ENCODE data around the gene NFATC2. TPM values are rescaled to one million over a fixed set of nuclear protein-coding genes. Genes with fewer than 3 reads are reported as not detected.

NFATC2 gene
- total and polyA plus RNA-seq, 12 donors = 0.61 to 7.7 (median 4.0) TPM

- Histone ChIP-seq H3K36me3 (replicated peaks in 1 of 2) (no peaks in the 10 kb centered on the region), H3K4me1 (replicated peaks in 1 of 2) (no peaks in the 10 kb centered on the region), H3K27ac (no peak overlapping the region), H3K4me3 (no peak overlapping the region), H3K9me3 (replicated peaks in 1 of 3) (no peaks in the 10 kb centered on the region), H3K27me3 (no peaks in the 10 kb centered on the region)
- TF ChIP-seq CTCF (IDR thresholded peaks at IDR 0.05) (no peak), POLR2A (IDR thresholded peaks at IDR 0.05) (no peak)
- intact Hi-C loops (cut with DNase I) = no loop called here
- DNase-seq = no peak
- 96 to 99% (median 96%) methylated on average over 4 of the region's 4 CpGs for WGBS, 4 donors
These were observed 57.7 kb downstream of the NFATC2 start for GRCh38 chr20:51484831-51485230.

- Histone ChIP-seq H3K27me3 (no peaks in the 10 kb centered on the region), H3K27ac (no peak overlapping the region), H3K9me3 (replicated peaks in 1 of 3) (no peaks in the 10 kb centered on the region), H3K4me1 (replicated peaks in 1 of 2) (no peaks in the 10 kb centered on the region), H3K4me3 (no peak overlapping the region), H3K36me3 (replicated peaks in 1 of 2) (no peaks in the 10 kb centered on the region)
- TF ChIP-seq CTCF (IDR thresholded peaks at IDR 0.05) (no peak), POLR2A (IDR thresholded peaks at IDR 0.05) (no peak)
- intact Hi-C loops (cut with DNase I) = no loop called here
- 87 to 92% (median 90%) methylated on average over 16 of the region's 16 CpGs for WGBS, 4 donors
- no peak for DNase-seq
These were observed 58.2 kb downstream of the NFATC2 start for GRCh38 chr20:51484141-51484815.

- H3K27ac ChIP-seq = no peak overlapping the region
- H3K9me3 ChIP-seq (replicated peaks in 1 of 3) = no peaks in the 10 kb centered on the region
- intact Hi-C loops (cut with DNase I) = no loop called here
- TF ChIP-seq POLR2A (IDR thresholded peaks at IDR 0.05) = no peak
- no peak for TF ChIP-seq CTCF (IDR thresholded peaks at IDR 0.05)
- 87 to 93% (median 91%) methylated on average over 15 of the region's 15 CpGs for WGBS, 4 donors
- H3K4me1 ChIP-seq (replicated peaks in 1 of 2) = no peaks in the 10 kb centered on the region
- no peak for DNase-seq
- no peak overlapping the region for H3K4me3 ChIP-seq
- no peaks in the 10 kb centered on the region for H3K27me3 ChIP-seq
- no peaks in the 10 kb centered on the region for H3K36me3 ChIP-seq (replicated peaks in 1 of 2)
These were observed 59.6 kb downstream of the NFATC2 start for GRCh38 chr20:51482836-51483473.

DNA sequence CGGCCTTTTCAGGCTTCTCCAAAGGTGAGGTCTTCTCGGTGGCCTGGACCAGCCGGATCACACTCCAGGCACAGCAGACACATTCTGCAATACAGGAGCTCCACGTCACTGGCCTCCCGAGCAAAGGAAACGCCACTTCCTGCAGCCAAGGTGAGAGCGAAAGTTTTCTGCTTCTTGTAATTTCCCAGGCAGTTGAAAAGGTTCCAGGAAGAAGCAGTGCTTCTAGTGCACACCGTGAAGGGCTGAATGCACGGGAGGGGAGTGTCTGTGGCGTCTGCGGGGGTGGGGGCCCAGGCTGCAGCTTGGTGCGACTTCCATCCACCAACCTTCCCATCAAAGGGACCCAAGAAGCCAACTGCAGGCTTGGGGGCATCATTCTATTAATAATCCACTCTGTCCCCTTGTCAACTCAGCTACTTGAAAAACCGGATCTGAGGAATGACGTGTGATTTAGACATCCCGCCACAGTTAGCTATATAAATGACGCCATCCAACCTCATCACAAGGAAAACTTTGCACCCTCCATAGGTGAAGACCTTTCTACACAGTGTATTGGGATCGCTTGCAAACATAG is 61.1 kb downstream of the NFATC2 start:
- Histone ChIP-seq H3K4me1 (replicated peaks in 1 of 2) (no peaks in the 10 kb centered on the region), H3K27ac (no peak overlapping the region), H3K27me3 (no peaks in the 10 kb centered on the region), H3K36me3 (replicated peaks in 1 of 2) (no peaks in the 10 kb centered on the region), H3K4me3 (no peak overlapping the region), H3K9me3 (replicated peaks in 1 of 3) (no peaks in the 10 kb centered on the region)
- TF ChIP-seq POLR2A (IDR thresholded peaks at IDR 0.05) = no peak
- no peak for TF ChIP-seq CTCF (IDR thresholded peaks at IDR 0.05)
- 72 to 92% (median 83%) methylated on average over 17 of the region's 17 CpGs for WGBS, 4 donors
- no peak for DNase-seq
- intact Hi-C loops (cut with DNase I) = no loop called here
